Peyer's patch (tissue), 4 donors: ENCODE measurements around the gene ZFP92. TPM values are rescaled to one million over a fixed set of nuclear protein-coding genes. Genes with fewer than 3 reads are reported as not detected.
A peak's percentile ranks its signal among the peaks of the same experiment; 100 is the strongest.

Experiments
- DNase-seq, 3 donors: peaks; one replicate each; pipeline ENCODE4 v3.0.0-alpha.2; 2017 to 2019
- H3K27ac ChIP-seq, 4 donors: fragments of 200-600 bp; sonication (generic); one replicate each; pipeline ENCODE4 v1.5.1; 2016 to 2019
- H3K27me3 ChIP-seq, 2 donors: fragments of 200-600 bp; sonication (generic); one replicate each; pipeline ENCODE4 v1.5.1; 2019
- H3K36me3 ChIP-seq, 3 donors: fragments of 200-600 bp; sonication (generic); one replicate each; pipeline ENCODE4 v1.5.1; 2016 to 2019
- H3K4me1 ChIP-seq, 4 donors: fragments of 200-600 bp; sonication (generic); one replicate each; pipeline ENCODE4 v1.5.1; 2016 to 2019
- H3K4me3 ChIP-seq, 4 donors: fragments of 200-600 bp; sonication (generic); 1 replicate in 3 of 4; 2 replicates in 1 of 4; pipeline ENCODE4 v1.5.1; 2016 to 2019; ENCODE audit warnings: mild to moderate bottlenecking in 1 of 4
- H3K9me3 ChIP-seq, 4 donors: fragments of 200-600 bp; sonication (generic); one replicate each; pipeline ENCODE4 v1.5.1; 2016 to 2019; ENCODE audit warnings: mild to moderate bottlenecking in 1 of 4
- CTCF ChIP-seq, 6 experiments: fragments of 450-650 bp in 4 of 6; fragments of 200-600 bp in 2 of 6; sonication (generic) in 1 of 6; IDR thresholded peaks; one replicate each; pipeline ENCODE4 v1.5.1; 2017 to 2019; ENCODE audit warnings: antibody characterized with exemption in 6 of 6, mild to moderate bottlenecking in 3 of 6, moderate library complexity in 1 of 6
- POLR2A ChIP-seq, 2 donors: fragments of 450-650 bp; IDR thresholded peaks; one replicate each; pipeline ENCODE4 v1.5.1; 2017; ENCODE audit warnings: antibody characterized with exemption in 2 of 2, mild to moderate bottlenecking in 2 of 2, moderate library complexity in 2 of 2
- total RNA-seq, 4 donors: library from RNA; depleted of rRNA; stranded (reverse); fragments of >200 nt; gene quantifications; one replicate each; pipeline ENCODE4 v1.1.0, GENCODE V29; 2016

ZFP92 gene
- total RNA-seq, 4 donors from 2014 or later: 0.19 to 2.3 (median 0.81) TPM

GRCh38 chrX:153410888-153411254, 401 bp upstream of the ZFP92 start:
- peaks cover 0 to 4% (median 0%) of the 10 kb centered on the region in 4 donors for H3K4me1 ChIP-seq
- no peak overlapping the region for H3K27ac ChIP-seq
- no peaks in the 10 kb centered on the region for H3K27me3 ChIP-seq
- peak overlapping the region in 3 of 4 donors; percentile 52 to 55 (median 53) for H3K4me3 ChIP-seq
- TF ChIP-seq POLR2A (IDR thresholded peaks at IDR 0.05): no peak
- TF ChIP-seq CTCF (IDR thresholded peaks at IDR 0.05): no peak
- no peak for DNase-seq
- no peaks in the 10 kb centered on the region for H3K36me3 ChIP-seq
- H3K9me3 ChIP-seq: no peaks in the 10 kb centered on the region

- Histone ChIP-seq H3K4me1 (peaks cover 0 to 4% (median 0%) of the 10 kb centered on the region in 4 donors), H3K36me3 (no peaks in the 10 kb centered on the region), H3K9me3 (no peaks in the 10 kb centered on the region), H3K27ac (peak overlapping the region in 1 of 4 donors; percentile 62), H3K4me3 (peak overlapping the region; percentile 52 to 55 (median 52)), H3K27me3 (no peaks in the 10 kb centered on the region)
- DNase-seq: no peak
- TF ChIP-seq CTCF (IDR thresholded peaks at IDR 0.05) (no peak), POLR2A (IDR thresholded peaks at IDR 0.05) (no peak)
Measured at GRCh38 chrX:153411988-153412574, 809 bp downstream of the ZFP92 start.

- TF ChIP-seq POLR2A (IDR thresholded peaks at IDR 0.05) (no peak), CTCF (IDR thresholded peaks at IDR 0.05) (no peak)
- Histone ChIP-seq H3K4me3 (no peak overlapping the region), H3K27me3 (no peaks in the 10 kb centered on the region), H3K36me3 (no peaks in the 10 kb centered on the region), H3K9me3 (no peaks in the 10 kb centered on the region), H3K27ac (no peak overlapping the region), H3K4me1 (peaks cover 0 to 4% (median 0%) of the 10 kb centered on the region in 4 donors)
- DNase-seq: no peak
Measured at GRCh38 chrX:153412746-153413720, 1.8 kb downstream of the ZFP92 start.

GRCh38 chrX:153413731-153414130, 2.5 kb downstream of the ZFP92 start:
- Histone ChIP-seq H3K27ac (no peak overlapping the region), H3K4me3 (no peak overlapping the region), H3K4me1 (peaks cover 0 to 4% (median 0%) of the 10 kb centered on the region in 4 donors), H3K27me3 (no peaks in the 10 kb centered on the region), H3K36me3 (no peaks in the 10 kb centered on the region), H3K9me3 (no peaks in the 10 kb centered on the region)
- no peak for DNase-seq
- TF ChIP-seq CTCF (IDR thresholded peaks at IDR 0.05) (no peak), POLR2A (IDR thresholded peaks at IDR 0.05) (no peak)

GRCh38 chrX:153414856-153415510, 3.7 kb downstream of the ZFP92 start:
- Histone ChIP-seq H3K4me3 (no peak overlapping the region), H3K27me3 (no peaks in the 10 kb centered on the region), H3K9me3 (no peaks in the 10 kb centered on the region), H3K36me3 (no peaks in the 10 kb centered on the region), H3K4me1 (peaks cover 0 to 4% (median 0%) of the 10 kb centered on the region in 4 donors), H3K27ac (peak overlapping the region in 1 of 4 donors; percentile 31)
- no peak for DNase-seq
- TF ChIP-seq POLR2A (IDR thresholded peaks at IDR 0.05) (no peak), CTCF (IDR thresholded peaks at IDR 0.05) (no peak)
